Large intestine (tissue), 3 donors: ENCODE results near the gene SMAD3. TPM values are rescaled to one million over a fixed set of nuclear protein-coding genes. Genes with fewer than 3 reads are reported as not detected.

Experiments
- DNase-seq, 2 donors: peaks; one replicate each; pipeline versions ENCODE4 v3.0.0 to v3.0.0-alpha.2; 2013
- H3K27ac ChIP-seq: one replicate; pipeline ENCODE4 v1.5.1; 2013; ENCODE audit warnings: low read length
- H3K27me3 ChIP-seq: 2 replicates; pipeline ENCODE4 v1.6.1; 2013; ENCODE audit warnings: low read length; ENCODE audit not compliant: control insufficient read depth, insufficient read depth
- H3K36me3 ChIP-seq: 2 replicates; pipeline ENCODE4 v1.6.1; 2013; ENCODE audit warnings: low read length; ENCODE audit not compliant: control insufficient read depth, insufficient read depth
- H3K4me1 ChIP-seq: one replicate; pipeline ENCODE4 v1.6.1; 2013; ENCODE audit warnings: low read length; ENCODE audit not compliant: control insufficient read depth, insufficient read depth
- H3K4me3 ChIP-seq: one replicate; pipeline ENCODE4 v1.5.1; 2013; ENCODE audit warnings: low read length
- H3K9me3 ChIP-seq: one replicate; pipeline ENCODE4 v1.6.1; 2013; ENCODE audit warnings: mild to moderate bottlenecking, low read depth, low read length, moderate library complexity; ENCODE audit not compliant: control insufficient read depth
- WGBS: methylation state at CpG from one replicate; pipeline ENCODE4 v1.1.5; 2013; ENCODE audit warnings: low lambda C conversion rate; ENCODE audit not compliant: insufficient coverage; 5-methylcytosine and 5-hydroxymethylcytosine counted together
- polyA plus RNA-seq: library from polyadenylated mRNA; unstranded; fragments of 120-200 nt; gene quantifications from one replicate; pipeline ENCODE4 v1.2.1, GENCODE V29; 2013

SMAD3 gene
- polyA plus RNA-seq, 1 donor, result 29.4 TPM

- Histone ChIP-seq H3K36me3 (peaks cover 62% of the 10 kb centered on the region), H3K27me3 (no peaks in the 10 kb centered on the region), H3K27ac (no peak overlapping the region), H3K9me3 (no peaks in the 10 kb centered on the region), H3K4me3 (no peak overlapping the region), H3K4me1 (peaks cover 10% of the 10 kb centered on the region)
- no CpG with 5 or more reads among the region's 5 CpGs for WGBS
- no peak for DNase-seq
Measured at GRCh38 chr15:67192185-67192820, 126.9 kb downstream of the SMAD3 start.

DNA sequence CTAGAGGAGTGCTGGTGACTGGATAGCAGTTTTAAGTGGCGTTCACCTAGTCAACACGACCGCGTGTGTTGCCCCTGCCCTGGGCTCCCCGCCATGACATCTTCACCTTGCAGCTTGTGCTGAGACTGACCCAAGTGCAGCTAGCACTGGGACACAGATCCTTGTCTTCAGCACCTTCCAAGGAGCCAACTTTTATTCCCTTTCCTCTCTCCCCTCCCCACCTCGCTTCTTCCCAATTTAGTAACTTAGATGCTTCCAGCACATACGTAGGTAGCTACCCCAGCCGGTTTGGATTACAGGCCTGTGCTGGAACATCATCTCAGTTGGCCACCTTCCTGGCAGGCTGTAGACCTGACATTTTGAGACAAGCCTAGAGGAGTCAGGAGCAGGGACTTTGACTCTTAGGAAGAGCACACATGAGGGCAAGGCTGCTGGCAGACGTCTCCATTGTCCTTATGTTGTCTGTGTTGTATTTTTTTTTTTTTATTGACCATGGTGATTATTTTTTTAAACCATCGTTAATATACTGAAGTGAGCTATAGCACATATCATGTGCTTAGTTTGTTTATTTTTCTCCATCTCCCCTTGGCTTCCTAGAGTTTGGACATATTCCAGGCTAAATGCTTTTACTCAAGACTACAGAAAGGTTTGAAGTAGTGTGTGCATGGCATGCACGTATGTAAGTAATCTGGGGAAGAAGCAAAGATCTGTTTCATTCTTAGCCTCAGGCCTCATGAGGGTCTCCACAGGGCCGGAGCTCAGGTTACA is 128.0 kb downstream of the SMAD3 start:
- WGBS, result 60% methylated on average over 1 of the region's 12 CpGs
- H3K27me3 ChIP-seq, result no peaks in the 10 kb centered on the region
- H3K4me1 ChIP-seq, result peaks cover 10% of the 10 kb centered on the region
- H3K27ac ChIP-seq, result no peak overlapping the region
- no peak for DNase-seq
- no peak overlapping the region for H3K4me3 ChIP-seq
- H3K36me3 ChIP-seq, result peaks cover 53% of the 10 kb centered on the region
- H3K9me3 ChIP-seq, result no peaks in the 10 kb centered on the region

DNA sequence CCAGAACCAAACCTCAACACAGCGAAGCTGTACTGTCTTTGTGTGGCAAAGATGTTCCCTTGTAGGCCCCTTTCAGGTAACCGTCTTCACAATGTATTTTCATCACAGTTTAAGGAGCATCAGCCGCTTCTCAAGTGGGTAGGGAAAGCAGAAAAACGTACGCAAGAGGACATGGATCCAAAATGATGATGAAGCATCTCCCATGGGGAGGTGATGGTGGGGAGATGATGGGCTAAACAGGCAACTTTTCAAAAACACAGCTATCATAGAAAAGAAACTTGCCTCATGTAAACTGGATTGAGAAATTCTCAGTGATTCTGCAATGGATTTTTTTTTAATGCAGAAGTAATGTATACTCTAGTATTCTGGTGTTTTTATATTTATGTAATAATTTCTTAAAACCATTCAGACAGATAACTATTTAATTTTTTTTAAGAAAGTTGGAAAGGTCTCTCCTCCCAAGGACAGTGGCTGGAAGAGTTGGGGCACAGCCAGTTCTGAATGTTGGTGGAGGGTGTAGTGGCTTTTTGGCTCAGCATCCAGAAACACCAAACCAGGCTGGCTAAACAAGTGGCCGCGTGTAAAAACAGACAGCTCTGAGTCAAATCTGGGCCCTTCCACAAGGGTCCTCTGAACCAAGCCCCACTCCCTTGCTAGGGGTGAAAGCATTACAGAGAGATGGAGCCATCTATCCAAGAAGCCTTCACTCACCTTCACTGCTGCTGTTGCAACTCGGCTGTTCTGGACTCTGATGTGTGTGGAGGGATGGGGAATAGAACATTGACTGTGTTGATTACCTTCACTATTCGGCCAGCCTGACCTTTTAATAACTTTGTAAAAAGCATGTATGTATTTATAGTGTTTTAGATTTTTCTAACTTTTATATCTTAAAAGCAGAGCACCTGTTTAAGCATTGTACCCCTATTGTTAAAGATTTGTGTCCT is 129.0 kb downstream of the SMAD3 start:
- no CpG with 5 or more reads among the region's 9 CpGs for WGBS
- peaks cover 42% of the 10 kb centered on the region for H3K36me3 ChIP-seq
- DNase-seq, result no peak

DNA sequence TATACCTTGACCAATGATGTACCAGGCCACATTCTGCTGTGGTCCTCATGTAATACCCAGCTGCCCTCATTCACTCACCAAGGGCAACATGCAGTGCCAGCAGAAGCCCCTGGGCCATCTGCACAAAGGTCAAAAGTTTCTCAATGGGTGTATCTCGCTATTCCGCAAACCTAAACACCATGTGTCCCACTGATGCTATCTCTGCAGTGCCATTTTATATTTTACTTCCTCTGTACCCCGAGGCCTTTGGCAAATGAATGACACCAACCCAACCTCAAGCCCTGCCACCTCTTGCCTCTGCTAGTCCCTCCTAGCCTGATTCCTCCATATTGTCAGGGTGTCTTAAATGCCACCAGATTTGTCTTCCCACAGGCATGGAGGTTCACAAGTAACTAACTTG is 129.9 kb downstream of the SMAD3 start:
- no peak for DNase-seq
- Histone ChIP-seq H3K4me3 (no peak overlapping the region), H3K27me3 (no peaks in the 10 kb centered on the region), H3K4me1 (peaks cover 5% of the 10 kb centered on the region), H3K9me3 (no peaks in the 10 kb centered on the region), H3K36me3 (peaks cover 36% of the 10 kb centered on the region), H3K27ac (no peak overlapping the region)
- WGBS, result no CpG with 5 or more reads among the region's 3 CpGs

More for the DNA sequence above, 129.0 kb downstream of the SMAD3 start:
- no peak overlapping the region for H3K27ac ChIP-seq
- no peaks in the 10 kb centered on the region for H3K9me3 ChIP-seq
- H3K4me3 ChIP-seq, result no peak overlapping the region
- peaks cover 10% of the 10 kb centered on the region for H3K4me1 ChIP-seq
- H3K27me3 ChIP-seq, result no peaks in the 10 kb centered on the region

GRCh38 chr15:67196222-67196621 is 130.8 kb downstream of the SMAD3 start:
- H3K27me3 ChIP-seq, result no peaks in the 10 kb centered on the region
- H3K9me3 ChIP-seq, result no peaks in the 10 kb centered on the region
- H3K4me1 ChIP-seq, result no peaks in the 10 kb centered on the region
- H3K36me3 ChIP-seq, result peaks cover 27% of the 10 kb centered on the region
- WGBS, result no CpG with 5 or more reads among the region's 6 CpGs
- DNase-seq, result no peak
- H3K4me3 ChIP-seq, result no peak overlapping the region
- no peak overlapping the region for H3K27ac ChIP-seq

DNA sequence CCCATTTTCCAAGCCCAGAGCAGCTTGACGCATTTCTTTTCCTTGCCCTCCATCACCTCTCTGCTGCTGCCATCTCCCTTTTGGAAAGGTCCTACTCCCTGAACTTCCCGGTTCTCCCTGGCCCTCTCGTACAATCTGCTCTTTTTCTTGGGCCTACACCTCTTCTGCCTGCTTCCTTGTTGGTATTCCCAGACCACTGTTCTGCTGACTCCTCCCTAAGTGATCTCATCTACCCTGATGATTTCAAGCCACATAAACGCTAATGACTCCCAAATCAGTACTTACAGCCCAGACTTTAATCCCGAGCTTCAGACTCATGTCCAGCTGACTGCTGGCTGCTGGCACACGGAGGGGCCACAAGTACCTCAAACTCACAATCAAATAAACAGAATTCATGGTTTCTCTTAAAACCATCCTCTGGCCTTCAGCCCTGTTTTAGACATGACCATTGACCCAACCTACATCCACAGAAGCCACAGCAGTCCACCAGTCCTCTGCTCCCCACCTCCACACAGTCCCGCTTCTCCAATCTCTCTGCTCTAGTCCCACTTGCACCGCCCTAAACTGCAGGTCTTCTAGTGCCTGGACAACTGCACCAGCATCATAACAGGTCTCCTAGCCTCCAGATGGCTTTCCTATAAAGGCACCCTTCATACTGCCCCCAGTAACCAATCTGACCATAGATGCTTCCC is 131.4 kb downstream of the SMAD3 start:
- H3K27me3 ChIP-seq, result no peaks in the 10 kb centered on the region
- no peaks in the 10 kb centered on the region for H3K9me3 ChIP-seq
- DNase-seq, result peak; percentile 38 to 72
- H3K4me1 ChIP-seq, result no peaks in the 10 kb centered on the region
- H3K4me3 ChIP-seq, result no peak overlapping the region
- peaks cover 22% of the 10 kb centered on the region for H3K36me3 ChIP-seq
- 100% methylated on average over 1 of the region's 8 CpGs for WGBS
- H3K27ac ChIP-seq, result no peak overlapping the region

GRCh38 chr15:67197364-67197695 is 131.9 kb downstream of the SMAD3 start:
- H3K27ac ChIP-seq, result no peak overlapping the region
- no peaks in the 10 kb centered on the region for H3K27me3 ChIP-seq
- no peaks in the 10 kb centered on the region for H3K9me3 ChIP-seq
- no peak for DNase-seq
- H3K4me1 ChIP-seq, result no peaks in the 10 kb centered on the region
- peaks cover 22% of the 10 kb centered on the region for H3K36me3 ChIP-seq
- no peak overlapping the region for H3K4me3 ChIP-seq
- WGBS, result no CpG with 5 or more reads among the region's 2 CpGs

- Histone ChIP-seq H3K9me3 (no peaks in the 10 kb centered on the region), H3K4me3 (no peak overlapping the region), H3K36me3 (peaks cover 16% of the 10 kb centered on the region), H3K27ac (no peak overlapping the region), H3K27me3 (no peaks in the 10 kb centered on the region), H3K4me1 (no peaks in the 10 kb centered on the region)
- WGBS, result 100% methylated on average over 2 of the region's 7 CpGs
- DNase-seq, result no peak
Measured at GRCh38 chr15:67198157-67198754, 132.9 kb downstream of the SMAD3 start.

GRCh38 chr15:67199391-67199790 is 134.0 kb downstream of the SMAD3 start:
- WGBS, result 100% methylated on average over 2 of the region's 4 CpGs
- H3K4me3 ChIP-seq, result no peak overlapping the region

More at GRCh38 chr15:67199391-67199790, 134.0 kb downstream of the SMAD3 start:
- no peaks in the 10 kb centered on the region for H3K9me3 ChIP-seq
- no peaks in the 10 kb centered on the region for H3K27me3 ChIP-seq
- no peak for DNase-seq
- no peak overlapping the region for H3K27ac ChIP-seq
- peaks cover 9% of the 10 kb centered on the region for H3K36me3 ChIP-seq
- H3K4me1 ChIP-seq, result no peaks in the 10 kb centered on the region
